ENCODE data around the gene ARFGAP3. TPM values are rescaled to one million over a fixed set of nuclear protein-coding genes. Genes with fewer than 3 reads are reported as not detected.

The ARFGAP3 gene
- total and polyA plus RNA-seq, 2 experiments from 2014 or later: 14.8 to 19.1 TPM

GRCh38 chr22:42904050-42904449 lies 47.0 kb upstream of the ARFGAP3 start:
- peaks cover 49% of the 10 kb centered on the region for H3K79me2 ChIP-seq (replicated peaks; ENCODE audit: insufficient read depth)
- no peaks in the 10 kb centered on the region for H3K27me3 ChIP-seq (ENCODE audit: insufficient read depth)
- H3K27ac Mint-ChIP-seq: no peak overlapping the region; the same call in 1 of the 2 replicates
- no peaks in the 10 kb centered on the region for H3K9me3 Mint-ChIP-seq
- no peaks in the 10 kb centered on the region for H3K4me1 ChIP-seq (ENCODE audit: insufficient read depth)
- H3K4me3 Mint-ChIP-seq: no peak overlapping the region
- peaks cover 16% of the 10 kb centered on the region for H4K20me1 ChIP-seq (replicated peaks; ENCODE audit: insufficient read depth)
- no peaks in the 10 kb centered on the region for H3F3A ChIP-seq (replicated peaks; ENCODE audit: low read depth)
- DNase-seq (ENCODE audit: low spot score): peak; percentile 40
- H2AFZ ChIP-seq: no peak overlapping the region
- peaks cover 7% of the 10 kb centered on the region for H3K27me3 Mint-ChIP-seq (ENCODE audit: insufficient read depth, low read depth, poor library complexity)
- no peak overlapping the region for H3K4me2 ChIP-seq
- peaks cover 26% of the 10 kb centered on the region for H3K4me1 Mint-ChIP-seq
- H3K36me3 Mint-ChIP-seq (ENCODE audit: low read depth): peaks cover 6% of the 10 kb centered on the region
- H3K4me3 ChIP-seq: no peak overlapping the region
- TF ChIP-seq CTCF (conservative IDR thresholded peaks at IDR 0.05; ENCODE audit: low read depth in 2 of 2) (no peak; a peak in 1 of 4 replicates), JUNB (IDR thresholded peaks at IDR 0.05; ENCODE audit: unreplicated experiment) (no peak), NANOG (IDR thresholded peaks at IDR 0.05; ENCODE audit: borderline replicate concordance) (no peak), EZH2phosphoT487 (IDR thresholded peaks at IDR 0.05; ENCODE audit: unreplicated experiment) (no peak), STAT1 (IDR thresholded peaks at IDR 0.05; ENCODE audit: unreplicated experiment) (no peak), ZNF462 (CRISPR knock-in tag; IDR thresholded peaks at IDR 0.05) (no peak), EZH2 (IDR thresholded peaks at IDR 0.05; ENCODE audit: low read depth, unreplicated experiment) (no peak), POLR2AphosphoS5 (IDR thresholded peaks at IDR 0.05; ENCODE audit: low read depth) (no peak), ZNF331 (CRISPR knock-in tag; IDR thresholded peaks at IDR 0.05; ENCODE audit: low read depth) (no peak), CREB1 (CRISPR knock-in tag; IDR thresholded peaks at IDR 0.05; ENCODE audit: low read depth) (no peak), ZNF114 (CRISPR knock-in tag; IDR thresholded peaks at IDR 0.05) (no peak)
- TF ChIP-seq, protein P1, sequence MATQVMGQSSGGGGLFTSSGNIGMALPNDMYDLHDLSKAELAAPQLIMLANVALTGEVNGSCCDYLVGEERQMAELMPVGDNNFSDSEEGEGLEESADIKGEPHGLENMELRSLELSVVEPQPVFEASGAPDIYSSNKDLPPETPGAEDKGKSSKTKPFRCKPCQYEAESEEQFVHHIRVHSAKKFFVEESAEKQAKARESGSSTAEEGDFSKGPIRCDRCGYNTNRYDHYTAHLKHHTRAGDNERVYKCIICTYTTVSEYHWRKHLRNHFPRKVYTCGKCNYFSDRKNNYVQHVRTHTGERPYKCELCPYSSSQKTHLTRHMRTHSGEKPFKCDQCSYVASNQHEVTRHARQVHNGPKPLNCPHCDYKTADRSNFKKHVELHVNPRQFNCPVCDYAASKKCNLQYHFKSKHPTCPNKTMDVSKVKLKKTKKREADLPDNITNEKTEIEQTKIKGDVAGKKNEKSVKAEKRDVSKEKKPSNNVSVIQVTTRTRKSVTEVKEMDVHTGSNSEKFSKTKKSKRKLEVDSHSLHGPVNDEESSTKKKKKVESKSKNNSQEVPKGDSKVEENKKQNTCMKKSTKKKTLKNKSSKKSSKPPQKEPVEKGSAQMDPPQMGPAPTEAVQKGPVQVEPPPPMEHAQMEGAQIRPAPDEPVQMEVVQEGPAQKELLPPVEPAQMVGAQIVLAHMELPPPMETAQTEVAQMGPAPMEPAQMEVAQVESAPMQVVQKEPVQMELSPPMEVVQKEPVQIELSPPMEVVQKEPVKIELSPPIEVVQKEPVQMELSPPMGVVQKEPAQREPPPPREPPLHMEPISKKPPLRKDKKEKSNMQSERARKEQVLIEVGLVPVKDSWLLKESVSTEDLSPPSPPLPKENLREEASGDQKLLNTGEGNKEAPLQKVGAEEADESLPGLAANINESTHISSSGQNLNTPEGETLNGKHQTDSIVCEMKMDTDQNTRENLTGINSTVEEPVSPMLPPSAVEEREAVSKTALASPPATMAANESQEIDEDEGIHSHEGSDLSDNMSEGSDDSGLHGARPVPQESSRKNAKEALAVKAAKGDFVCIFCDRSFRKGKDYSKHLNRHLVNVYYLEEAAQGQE (IDR thresholded peaks at IDR 0.05; ENCODE audit: unreplicated experiment): no peak
- TF ChIP-seq, protein P2, sequence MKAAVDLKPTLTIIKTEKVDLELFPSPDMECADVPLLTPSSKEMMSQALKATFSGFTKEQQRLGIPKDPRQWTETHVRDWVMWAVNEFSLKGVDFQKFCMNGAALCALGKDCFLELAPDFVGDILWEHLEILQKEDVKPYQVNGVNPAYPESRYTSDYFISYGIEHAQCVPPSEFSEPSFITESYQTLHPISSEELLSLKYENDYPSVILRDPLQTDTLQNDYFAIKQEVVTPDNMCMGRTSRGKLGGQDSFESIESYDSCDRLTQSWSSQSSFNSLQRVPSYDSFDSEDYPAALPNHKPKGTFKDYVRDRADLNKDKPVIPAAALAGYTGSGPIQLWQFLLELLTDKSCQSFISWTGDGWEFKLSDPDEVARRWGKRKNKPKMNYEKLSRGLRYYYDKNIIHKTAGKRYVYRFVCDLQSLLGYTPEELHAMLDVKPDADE (IDR thresholded peaks at IDR 0.05): no peak
- H3K27ac ChIP-seq (ENCODE audit: low read depth): peak overlapping the region; percentile 46
- ATAC-seq: peak; percentile 33
- no peaks in the 10 kb centered on the region for H3K9me2 ChIP-seq (ENCODE audit: insufficient read depth)
- H3K36me3 ChIP-seq (ENCODE audit: insufficient read depth): peaks cover 3% of the 10 kb centered on the region; the same call in 1 of the 2 replicates

Data from GM23338 (cell line).